Suprapubic skin (tissue), 4 donors: ENCODE data around the gene PRKCSH. TPM values are rescaled to one million over a fixed set of nuclear protein-coding genes. Genes with fewer than 3 reads are reported as not detected.

Experiments used
- DNase-seq, 2 donors: peaks; one replicate each; pipeline ENCODE4 v3.0.0-alpha.2; 2019; ENCODE audit warnings: low spot score in 2 of 2
- H3K27ac ChIP-seq: fragments of 200-600 bp; sonication (generic); one replicate; pipeline ENCODE4 v1.5.1; 2019
- H3K27me3 ChIP-seq: fragments of 200-600 bp; sonication (generic); one replicate; pipeline ENCODE4 v1.5.1; 2019
- H3K36me3 ChIP-seq: fragments of 200-600 bp; sonication (generic); one replicate; pipeline ENCODE4 v1.5.1; 2019
- H3K4me1 ChIP-seq: fragments of 200-600 bp; sonication (generic); one replicate; pipeline ENCODE4 v1.5.1; 2019
- H3K4me3 ChIP-seq: fragments of 200-600 bp; sonication (generic); one replicate; pipeline ENCODE4 v1.5.1; 2019; ENCODE audit warnings: mild to moderate bottlenecking
- H3K9me3 ChIP-seq: fragments of 200-600 bp; sonication (generic); one replicate; pipeline ENCODE4 v1.5.1; 2019
- CTCF ChIP-seq, 2 donors: fragments of 200-600 bp in 1 of 2; fragments of 450-650 bp in 1 of 2; sonication (generic) in 1 of 2; IDR thresholded peaks; one replicate each; pipeline ENCODE4 v1.5.1; 2016 to 2019; ENCODE audit warnings: antibody characterized with exemption in 2 of 2, mild to moderate bottlenecking in 1 of 2, moderate library complexity in 1 of 2
- EP300 ChIP-seq: sonication (generic); formaldehyde crosslinking; IDR thresholded peaks from one replicate; pipeline ENCODE4 v1.6.1; 2017; ENCODE audit warnings: antibody characterized with exemption
- POLR2A ChIP-seq, 2 donors: fragments of 450-650 bp; IDR thresholded peaks; one replicate each; pipeline ENCODE4 v1.6.1; 2017; ENCODE audit warnings: antibody characterized with exemption in 2 of 2, mild to moderate bottlenecking in 2 of 2, moderate library complexity in 2 of 2
- POLR2AphosphoS5 ChIP-seq, 3 donors: sonication (generic); formaldehyde crosslinking; IDR thresholded peaks; one replicate each; pipeline ENCODE4 v1.6.1; 2017; ENCODE audit warnings: antibody characterized with exemption in 3 of 3
- WGBS: methylation state at CpG from one replicate; pipeline ENCODE4 v1.1.5; 2018; 5-methylcytosine and 5-hydroxymethylcytosine counted together
- total RNA-seq, 4 donors: library from RNA; depleted of rRNA; stranded (reverse); fragments of >200 nt; gene quantifications; one replicate each; pipeline ENCODE4 v1.1.0, GENCODE V29; 2016

Gene PRKCSH
- total RNA-seq, 4 donors from 2014 or later, result 119 to 164 (median 124) TPM

GRCh38 chr19:11496391-11497163 is 61.1 kb downstream of the PRKCSH start:
- Histone ChIP-seq H3K27me3 (no peaks in the 10 kb centered on the region), H3K36me3 (peaks cover 45% of the 10 kb centered on the region), H3K4me3 (no peak overlapping the region), H3K9me3 (no peaks in the 10 kb centered on the region), H3K27ac (no peak overlapping the region), H3K4me1 (no peaks in the 10 kb centered on the region)
- TF ChIP-seq POLR2A (IDR thresholded peaks at IDR 0.05) (no peak), CTCF (IDR thresholded peaks at IDR 0.05) (peak; percentile 15 to 55)
- DNase-seq, result no peak
- 72% methylated on average over 17 of the region's 17 CpGs for WGBS

DNA sequence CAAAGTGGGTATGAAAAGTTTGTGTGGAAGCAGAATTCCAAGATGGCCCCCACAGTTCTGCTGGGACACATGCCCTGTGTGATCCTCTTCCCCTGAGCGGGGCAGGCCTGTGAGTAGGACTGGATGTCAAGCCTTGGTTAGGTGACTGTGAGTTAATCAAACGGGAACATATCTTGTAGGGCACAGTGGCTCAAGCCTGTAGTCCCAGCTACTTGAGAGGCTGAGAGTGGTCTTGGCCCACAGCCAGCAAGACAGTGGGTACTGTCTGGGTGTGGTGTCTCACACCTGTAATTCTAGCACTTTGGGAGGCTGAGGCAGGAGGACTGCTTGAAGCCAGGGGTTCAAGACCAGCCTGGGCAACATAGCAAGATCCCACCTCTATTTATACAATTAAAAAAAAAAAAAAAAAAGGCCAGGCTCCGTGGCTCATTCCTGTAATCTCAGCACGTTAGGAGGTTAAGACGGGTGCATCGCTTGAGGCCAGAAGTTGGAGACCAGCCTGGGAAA is 63.8 kb downstream of the PRKCSH start:
- H3K36me3 ChIP-seq, result peaks cover 32% of the 10 kb centered on the region
- no peak for DNase-seq
- no peak overlapping the region for H3K4me3 ChIP-seq
- H3K9me3 ChIP-seq, result no peaks in the 10 kb centered on the region
- H3K4me1 ChIP-seq, result no peaks in the 10 kb centered on the region
- TF ChIP-seq EP300 (no peak), POLR2AphosphoS5 (IDR thresholded peaks at IDR 0.05) (no peak), CTCF (IDR thresholded peaks at IDR 0.05) (no peak), POLR2A (IDR thresholded peaks at IDR 0.05) (no peak)
- H3K27me3 ChIP-seq, result no peaks in the 10 kb centered on the region
- no peak overlapping the region for H3K27ac ChIP-seq
- WGBS, result 98% methylated on average over 6 of the region's 6 CpGs

- Histone ChIP-seq H3K4me3 (no peak overlapping the region), H3K4me1 (peaks cover 5% of the 10 kb centered on the region), H3K27me3 (no peaks in the 10 kb centered on the region), H3K9me3 (no peaks in the 10 kb centered on the region), H3K27ac (no peak overlapping the region), H3K36me3 (peaks cover 25% of the 10 kb centered on the region)
- 83% methylated on average over 7 of the region's 7 CpGs for WGBS
- TF ChIP-seq EP300, result no peak
- no peak for TF ChIP-seq POLR2AphosphoS5 (IDR thresholded peaks at IDR 0.05)
- TF ChIP-seq POLR2A (IDR thresholded peaks at IDR 0.05), result no peak
- no peak for TF ChIP-seq CTCF (IDR thresholded peaks at IDR 0.05)
- DNase-seq, result no peak
Observed at GRCh38 chr19:11499890-11500420, 64.5 kb downstream of the PRKCSH start.

Other genes starting within 250 kb of the PRKCSH start
- gene KANK2, start 238.1 kb upstream of the PRKCSH start, total RNA-seq, result 10 to 100 TPM; 42.5 to 75.5 (median 65.1) TPM
- not detected for gene ANGPTL8, start 196.0 kb upstream of the PRKCSH start, total RNA-seq
- 100 to 1,000 TPM in 2 of 4 donors, 10 to 100 TPM in 2; 69.7 to 188 (median 98.3) TPM for gene DOCK6, start 173.1 kb upstream of the PRKCSH start, total RNA-seq
- not detected for gene TSPAN16, start 139.5 kb upstream of the PRKCSH start, total RNA-seq
- gene RAB3D, start 96.0 kb upstream of the PRKCSH start, total RNA-seq, result 100 to 1,000 TPM in 2 of 4 donors, 10 to 100 TPM in 2; 68.7 to 132 (median 98.3) TPM
- 100 to 1,000 TPM; 202 to 245 (median 207) TPM for gene TMEM205, start 89.4 kb upstream of the PRKCSH start, total RNA-seq
- gene CCDC159, start 89.1 kb upstream of the PRKCSH start, total RNA-seq, result 10 to 100 TPM in 3 of 4 donors, 1 to 10 TPM in 1; 8.0 to 58.3 (median 14.3) TPM
- 10 to 100 TPM; 18.9 to 32.1 (median 22.5) TPM for gene PLPPR2, start 80.2 kb upstream of the PRKCSH start, total RNA-seq
- gene SWSAP1, start 61.0 kb upstream of the PRKCSH start, total RNA-seq, result 1 to 10 TPM; 1.6 to 3.7 (median 2.6) TPM
- gene EPOR, start 51.3 kb upstream of the PRKCSH start, total RNA-seq, result 1 to 10 TPM; 1.2 to 5.1 (median 2.9) TPM
- gene RGL3, start 16.3 kb upstream of the PRKCSH start, total RNA-seq, result 1 to 10 TPM; 1.4 to 4.3 (median 3.5) TPM
- gene ODAD3, start 514 bp upstream of the PRKCSH start, total RNA-seq, result 1 to 10 TPM in 1 of 4 donors, under 1 TPM in 2, not detected in 1; 0.23 to 1.0 (median 0.48) TPM
- gene ELAVL3, start 45.4 kb downstream of the PRKCSH start, total RNA-seq, result not detected
- gene ZNF653, start 70.2 kb downstream of the PRKCSH start, total RNA-seq, result 10 to 100 TPM; 10.1 to 19.1 (median 11.8) TPM
- 10 to 100 TPM; 40.4 to 65.7 (median 57.8) TPM for gene ECSIT, start 93.5 kb downstream of the PRKCSH start, total RNA-seq
- 10 to 100 TPM; 19.9 to 31.6 (median 24.2) TPM for gene CNN1, start 103.2 kb downstream of the PRKCSH start, total RNA-seq
- gene ELOF1, start 123.6 kb downstream of the PRKCSH start, total RNA-seq, result 10 to 100 TPM; 30.6 to 55.3 (median 41.1) TPM
- gene ACP5, start 142.0 kb downstream of the PRKCSH start, total RNA-seq, result 10 to 100 TPM; 18.0 to 40.1 (median 32.8) TPM
- gene ZNF627, start 161.8 kb downstream of the PRKCSH start, total RNA-seq, result 1 to 10 TPM; 6.1 to 8.9 (median 7.9) TPM